Liver (tissue), 9 donors: ENCODE data around the gene PTPRN. TPM values are rescaled to one million over a fixed set of nuclear protein-coding genes. Genes with fewer than 3 reads are reported as not detected.

Experiments
- DNase-seq: peaks from one replicate; pipeline ENCODE4 v3.0.0-alpha.2; 2017; ENCODE audit warnings: low spot score
- H3K27ac ChIP-seq, 2 donors: one replicate each; pipeline ENCODE4 v1.7.0; 2013; ENCODE audit warnings: inconsistent platforms in 2 of 2, low read length in 2 of 2, control low read depth in 1 of 2, low read depth in 1 of 2, mild to moderate bottlenecking in 1 of 2
- H3K27me3 ChIP-seq, 4 donors: one replicate each; pipeline versions ENCODE4 v1.6.1 to v1.7.0; 2013; ENCODE audit warnings: low read length in 3 of 4, inconsistent platforms in 1 of 4, mild to moderate bottlenecking in 1 of 4, moderate library complexity in 1 of 4; ENCODE audit not compliant: control insufficient read depth in 4 of 4, insufficient read depth in 4 of 4
- H3K36me3 ChIP-seq, 4 donors: one replicate each; pipeline versions ENCODE4 v1.6.1 to v1.7.0; 2013; ENCODE audit warnings: low read length in 3 of 4, mild to moderate bottlenecking in 3 of 4, low read depth in 1 of 4, moderate library complexity in 1 of 4; ENCODE audit not compliant: control insufficient read depth in 4 of 4, insufficient read depth in 3 of 4
- H3K4me1 ChIP-seq, 4 donors: one replicate each; pipeline versions ENCODE4 v1.6.1 to v1.7.0; 2013; ENCODE audit warnings: low read length in 3 of 4, mild to moderate bottlenecking in 3 of 4, moderate library complexity in 1 of 4; ENCODE audit not compliant: control insufficient read depth in 4 of 4, insufficient read depth in 4 of 4
- H3K4me3 ChIP-seq, 3 donors: one replicate each; pipeline versions ENCODE4 v1.6.1 to v1.7.0; 2013; ENCODE audit warnings: low read length in 3 of 3, control low read depth in 1 of 3, low read depth in 1 of 3, mild to moderate bottlenecking in 1 of 3
- H3K9ac ChIP-seq, 2 donors: one replicate each; pipeline ENCODE4 v1.7.0; 2013; ENCODE audit warnings: low read length in 2 of 2, mild to moderate bottlenecking in 2 of 2, moderate library complexity in 2 of 2, control low read depth in 1 of 2, low read depth in 1 of 2
- H3K9me3 ChIP-seq, 4 donors: one replicate each; pipeline versions ENCODE4 v1.6.1 to v1.7.0; 2013; ENCODE audit warnings: low read length in 3 of 4; ENCODE audit not compliant: control insufficient read depth in 4 of 4
- EGR1 ChIP-seq, 2 donors: IDR thresholded peaks; 2 replicates each; pipeline ENCODE4 v1.6.1; 2016 to 2018; ENCODE audit warnings: antibody characterized with exemption in 2 of 2, low read depth in 2 of 2
- FOXA1 ChIP-seq: IDR thresholded peaks from 2 replicates; pipeline ENCODE4 v1.6.1; 2016; ENCODE audit warnings: antibody characterized with exemption
- FOXA2 ChIP-seq: IDR thresholded peaks from 2 replicates; pipeline ENCODE4 v1.6.1; 2016; ENCODE audit warnings: antibody characterized with exemption
- GABPA ChIP-seq, 2 donors: IDR thresholded peaks in 1 of 2; conservative IDR thresholded peaks in 1 of 2; 2 replicates each; pipeline ENCODE4 v1.6.1; 2016; ENCODE audit warnings: antibody characterized with exemption in 2 of 2, mild to moderate bottlenecking in 1 of 2, moderate library complexity in 1 of 2
- HNF4A ChIP-seq, 2 donors: conservative IDR thresholded peaks; 2 replicates each; pipeline ENCODE4 v1.6.1; 2016; ENCODE audit warnings: antibody characterized with exemption in 2 of 2, mild to moderate bottlenecking in 2 of 2
- HNF4G ChIP-seq: IDR thresholded peaks from 2 replicates; pipeline ENCODE4 v1.6.1; 2016; ENCODE audit warnings: antibody characterized with exemption
- JUND ChIP-seq, 2 donors: IDR thresholded peaks; 2 replicates each; pipeline ENCODE4 v1.6.1; 2016; ENCODE audit warnings: antibody characterized with exemption in 2 of 2
- NR2F2 ChIP-seq: IDR thresholded peaks from 2 replicates; pipeline ENCODE4 v1.6.1; 2016; ENCODE audit warnings: antibody characterized with exemption
- RAD21 ChIP-seq, 2 donors: IDR thresholded peaks; 2 replicates each; pipeline ENCODE4 v1.6.1; 2016; ENCODE audit warnings: antibody characterized with exemption in 2 of 2, mild to moderate bottlenecking in 2 of 2
- RXRA ChIP-seq, 2 donors: IDR thresholded peaks; 2 replicates each; pipeline ENCODE4 v1.6.1; 2017 to 2018; ENCODE audit warnings: antibody characterized with exemption in 2 of 2, mild to moderate bottlenecking in 1 of 2
- SP1 ChIP-seq: IDR thresholded peaks from 2 replicates; pipeline ENCODE4 v1.6.1; 2018; ENCODE audit warnings: antibody characterized with exemption, mild to moderate bottlenecking
- TAF1 ChIP-seq: conservative IDR thresholded peaks from 2 replicates; pipeline ENCODE4 v1.6.1; 2016; ENCODE audit warnings: antibody characterized with exemption, mild to moderate bottlenecking
- YY1 ChIP-seq: IDR thresholded peaks from 2 replicates; pipeline ENCODE4 v1.6.1; 2016; ENCODE audit warnings: antibody characterized with exemption, mild to moderate bottlenecking
- ZBTB33 ChIP-seq: IDR thresholded peaks from 2 replicates; pipeline ENCODE4 v1.6.1; 2016; ENCODE audit warnings: antibody characterized with exemption
- WGBS: extraction: QIAGEN DNeasy Blood & Tissue Kit; methylation state at CpG from one replicate; pipeline ENCODE4 v1.1.7; 2013; 5-methylcytosine and 5-hydroxymethylcytosine counted together
- polyA plus RNA-seq, 2 donors: library from polyadenylated mRNA; stranded (reverse) in 1 of 2; unstranded in 1 of 2; fragments of 200-250 nt in 1 of 2; fragments of >200 nt in 1 of 2; fragmentation: Nextera tagmentation in 1 of 2; extraction: Ambion mirVana in 1 of 2; gene quantifications; one replicate each; pipeline versions ENCODE4 v1.2.1 to v1.2.3, GENCODE V29; 2013 to 2015
- total RNA-seq, 2 donors: library from RNA; depleted of rRNA; stranded (reverse); fragments of >200 nt; gene quantifications; one replicate each; pipeline ENCODE4 v1.2.3, GENCODE V29; 2014
- TF ChIP-seq, protein P1 (sequence below): IDR thresholded peaks from 2 replicates; pipeline ENCODE4 v1.6.1; 2016; ENCODE audit warnings: antibody characterized with exemption, mild to moderate bottlenecking
- TF ChIP-seq, protein P2 (sequence below): IDR thresholded peaks from 2 replicates; pipeline ENCODE4 v1.6.1; 2016; ENCODE audit warnings: antibody characterized with exemption
- TF ChIP-seq, protein P3 (sequence below): IDR thresholded peaks from 2 replicates; pipeline ENCODE4 v1.6.1; 2016; ENCODE audit warnings: antibody characterized with exemption
- TF ChIP-seq, protein P4 (sequence below): fragments of 150-350 bp; IDR thresholded peaks from 2 replicates; pipeline ENCODE4 v1.5.1; 2017; ENCODE audit warnings: improper control_type of control experiment, low read depth, low read length; ENCODE audit not compliant: missing input control
- donor health status: healthy.
- donor health status: healthy.
- donor health status: healthy.
- donor health status: healthy.
- donor health status: healthy.

The PTPRN gene
- total and polyA plus RNA-seq, 4 donors = 2.2 TPM; not detected in 3

DNA sequence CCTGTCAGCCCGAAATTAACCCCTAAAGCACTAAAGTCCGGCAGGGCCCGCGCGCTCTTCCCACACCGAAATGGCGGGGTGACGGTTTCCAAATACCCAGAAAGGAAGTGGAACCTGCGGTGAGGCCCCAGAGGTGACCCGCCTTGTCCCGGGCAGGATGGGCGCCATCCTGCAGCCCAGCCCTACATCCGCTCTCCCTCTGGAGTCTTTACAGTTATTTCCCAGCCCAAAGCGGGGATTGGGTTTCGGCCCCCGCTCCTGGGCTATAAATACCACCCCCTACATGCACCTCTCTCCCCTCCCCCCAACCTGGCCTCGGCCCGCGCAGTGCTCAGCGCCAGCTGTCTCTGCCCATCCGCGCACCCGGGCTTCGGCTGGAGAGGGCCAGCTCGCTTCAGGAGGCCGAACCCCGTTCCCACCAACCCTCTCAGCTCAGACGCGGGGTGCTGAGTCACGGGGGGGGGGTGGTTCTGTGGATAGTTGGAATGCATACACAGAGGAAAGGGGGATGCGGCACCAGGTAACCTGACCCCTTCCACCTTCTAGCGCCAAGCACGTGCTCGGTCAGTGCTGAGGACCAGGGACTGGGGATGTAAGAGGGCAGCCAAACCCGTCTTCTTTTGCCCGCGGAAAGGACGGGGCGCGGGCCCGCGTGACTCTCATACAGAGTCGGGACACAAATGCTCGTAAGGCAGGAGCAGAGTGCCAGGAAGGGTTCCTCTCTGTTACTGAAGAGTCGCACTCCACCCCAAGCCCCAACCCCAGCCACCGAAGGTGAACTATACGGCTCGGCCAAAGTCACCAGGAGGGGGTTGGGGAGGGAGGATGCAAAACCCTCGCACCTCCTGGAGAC lies 56.1 kb downstream of the PTPRN start, which contains the start of gene TUBA4B:
TUBA4B (plus strand) TSS at position 344 of the 853 bp plus-strand sequence; CDS start at position 509, 165 bp downstream.
- peak within 1 kb of the TSS; percentile 63 to 86 (median 64) for H3K4me3 ChIP-seq
- peak; percentile 48 for DNase-seq
- no peaks in the 10 kb centered on the region for H3K9me3 ChIP-seq
- H3K4me1 ChIP-seq = peaks cover 14 to 49% (median 36%) of the 10 kb centered on the region in 4 donors
- H3K36me3 ChIP-seq = peaks cover 0 to 3% (median 0%) of the 10 kb centered on the region in 4 donors
- peak within 1 kb of the TSS; percentile 65 to 83 for H3K9ac ChIP-seq
- peak within 1 kb of the TSS; percentile 65 to 79 for H3K27ac ChIP-seq
- 19% methylated on average over 49 of the region's 49 CpGs for WGBS
- no peaks in the 10 kb centered on the region for H3K27me3 ChIP-seq
- TF ChIP-seq GABPA (IDR thresholded peaks at IDR 0.05 in 1 of 2, conservative IDR thresholded peaks at IDR 0.05 in 1 of 2) (no peak), TAF1 (no peak), HNF4A (conservative IDR thresholded peaks at IDR 0.05) (no peak), JUND (IDR thresholded peaks at IDR 0.05) (no peak), RXRA (IDR thresholded peaks at IDR 0.05) (no peak), SP1 (no peak), EGR1 (IDR thresholded peaks at IDR 0.05; ENCODE audit: low read depth in 2 of 2) (no peak), RAD21 (IDR thresholded peaks at IDR 0.05) (no peak), NR2F2 (no peak), YY1 (no peak), FOXA1 (no peak), ZBTB33 (no peak), FOXA2 (no peak), HNF4G (no peak)
- TF ChIP-seq, protein P1, sequence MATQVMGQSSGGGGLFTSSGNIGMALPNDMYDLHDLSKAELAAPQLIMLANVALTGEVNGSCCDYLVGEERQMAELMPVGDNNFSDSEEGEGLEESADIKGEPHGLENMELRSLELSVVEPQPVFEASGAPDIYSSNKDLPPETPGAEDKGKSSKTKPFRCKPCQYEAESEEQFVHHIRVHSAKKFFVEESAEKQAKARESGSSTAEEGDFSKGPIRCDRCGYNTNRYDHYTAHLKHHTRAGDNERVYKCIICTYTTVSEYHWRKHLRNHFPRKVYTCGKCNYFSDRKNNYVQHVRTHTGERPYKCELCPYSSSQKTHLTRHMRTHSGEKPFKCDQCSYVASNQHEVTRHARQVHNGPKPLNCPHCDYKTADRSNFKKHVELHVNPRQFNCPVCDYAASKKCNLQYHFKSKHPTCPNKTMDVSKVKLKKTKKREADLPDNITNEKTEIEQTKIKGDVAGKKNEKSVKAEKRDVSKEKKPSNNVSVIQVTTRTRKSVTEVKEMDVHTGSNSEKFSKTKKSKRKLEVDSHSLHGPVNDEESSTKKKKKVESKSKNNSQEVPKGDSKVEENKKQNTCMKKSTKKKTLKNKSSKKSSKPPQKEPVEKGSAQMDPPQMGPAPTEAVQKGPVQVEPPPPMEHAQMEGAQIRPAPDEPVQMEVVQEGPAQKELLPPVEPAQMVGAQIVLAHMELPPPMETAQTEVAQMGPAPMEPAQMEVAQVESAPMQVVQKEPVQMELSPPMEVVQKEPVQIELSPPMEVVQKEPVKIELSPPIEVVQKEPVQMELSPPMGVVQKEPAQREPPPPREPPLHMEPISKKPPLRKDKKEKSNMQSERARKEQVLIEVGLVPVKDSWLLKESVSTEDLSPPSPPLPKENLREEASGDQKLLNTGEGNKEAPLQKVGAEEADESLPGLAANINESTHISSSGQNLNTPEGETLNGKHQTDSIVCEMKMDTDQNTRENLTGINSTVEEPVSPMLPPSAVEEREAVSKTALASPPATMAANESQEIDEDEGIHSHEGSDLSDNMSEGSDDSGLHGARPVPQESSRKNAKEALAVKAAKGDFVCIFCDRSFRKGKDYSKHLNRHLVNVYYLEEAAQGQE = no peak
- TF ChIP-seq, protein P2, sequence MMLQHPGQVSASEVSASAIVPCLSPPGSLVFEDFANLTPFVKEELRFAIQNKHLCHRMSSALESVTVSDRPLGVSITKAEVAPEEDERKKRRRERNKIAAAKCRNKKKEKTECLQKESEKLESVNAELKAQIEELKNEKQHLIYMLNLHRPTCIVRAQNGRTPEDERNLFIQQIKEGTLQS = no peak
- TF ChIP-seq, protein P3, sequence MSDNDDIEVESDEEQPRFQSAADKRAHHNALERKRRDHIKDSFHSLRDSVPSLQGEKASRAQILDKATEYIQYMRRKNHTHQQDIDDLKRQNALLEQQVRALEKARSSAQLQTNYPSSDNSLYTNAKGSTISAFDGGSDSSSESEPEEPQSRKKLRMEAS = no peak
- TF ChIP-seq, protein P4, sequence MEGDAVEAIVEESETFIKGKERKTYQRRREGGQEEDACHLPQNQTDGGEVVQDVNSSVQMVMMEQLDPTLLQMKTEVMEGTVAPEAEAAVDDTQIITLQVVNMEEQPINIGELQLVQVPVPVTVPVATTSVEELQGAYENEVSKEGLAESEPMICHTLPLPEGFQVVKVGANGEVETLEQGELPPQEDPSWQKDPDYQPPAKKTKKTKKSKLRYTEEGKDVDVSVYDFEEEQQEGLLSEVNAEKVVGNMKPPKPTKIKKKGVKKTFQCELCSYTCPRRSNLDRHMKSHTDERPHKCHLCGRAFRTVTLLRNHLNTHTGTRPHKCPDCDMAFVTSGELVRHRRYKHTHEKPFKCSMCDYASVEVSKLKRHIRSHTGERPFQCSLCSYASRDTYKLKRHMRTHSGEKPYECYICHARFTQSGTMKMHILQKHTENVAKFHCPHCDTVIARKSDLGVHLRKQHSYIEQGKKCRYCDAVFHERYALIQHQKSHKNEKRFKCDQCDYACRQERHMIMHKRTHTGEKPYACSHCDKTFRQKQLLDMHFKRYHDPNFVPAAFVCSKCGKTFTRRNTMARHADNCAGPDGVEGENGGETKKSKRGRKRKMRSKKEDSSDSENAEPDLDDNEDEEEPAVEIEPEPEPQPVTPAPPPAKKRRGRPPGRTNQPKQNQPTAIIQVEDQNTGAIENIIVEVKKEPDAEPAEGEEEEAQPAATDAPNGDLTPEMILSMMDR = no peak
